K562 (cell line): Measurements from ENCODE around the gene CEP295NL. TPM values are rescaled to one million over a fixed set of nuclear protein-coding genes. Genes with fewer than 3 reads are reported as not detected.

ENCODE experiments used
- ATAC-seq: fragments of 200-7000 bp; cut with Tn5 transposase; 3 replicates; pipeline ENCODE4 v1.9.1; 2020; ENCODE audit warnings: moderate library complexity
- BruUV-seq: library from RNA; stranded (reverse); fragments of 400-500 nt; replicated peaks from 2 replicates; lab custom pipeline; 2021; lab: Mats Ljungman, UMichigan
- CTCF ChIA-PET: fragments of 300-600 bp; formaldehyde crosslinking; extraction: SDS; loops from one replicate; lab custom pipeline; 2021; ENCODE audit warnings: low intra/inter-chr PET ratio; lab: Yijun Ruan, JAX
- POLR2A ChIA-PET: fragments of 300-600, 350-650 bp; sonication (Branson Sonifier 250); formaldehyde crosslinking; extraction: SDS; loops from one replicate; lab custom pipeline; 2021; ENCODE audit warnings: antibody characterized with exemption, inconsistent platforms; lab: Yijun Ruan, JAX
- DNase-seq, 4 experiments: peaks; one replicate each; pipeline versions ENCODE4 v3.0.0 to v3.0.0-alpha.2; 2011 to 2018; ENCODE audit warnings: low spot score in 3 of 4, mixed read lengths in 3 of 4; ENCODE audit errors: extremely low read depth in 1 of 4
- FAIRE-seq: peaks from 2 replicates; lab custom pipeline; 2011; peaks lifted over from hg19 to GRCh38; lab: Jason Lieb, UNC
- H2AFZ ChIP-seq: 2 replicates; pipeline ENCODE4 v1.6.0; 2011; ENCODE audit warnings: low read depth, low read length, control low read depth, inconsistent platforms
- H3K27ac ChIP-seq: fragments of 200-600 bp; 3 replicates; pipeline ENCODE4 v1.8.0; 2011; ENCODE audit warnings: low read depth, mild to moderate bottlenecking, control low read depth, inconsistent platforms, low read length, moderate library complexity, mixed read lengths; ENCODE audit errors: extremely low read depth
- H3K27me3 ChIP-seq, 2 experiments: fragments of 300-600 bp in 1 of 2; 2 replicates in 1 of 2; 3 replicates in 1 of 2; pipeline versions ENCODE4 v1.6.0 to v1.8.0; 2011; ENCODE audit warnings: inconsistent platforms in 2 of 2, low read length in 2 of 2, mild to moderate bottlenecking in 1 of 2, mixed read lengths in 1 of 2, moderate library complexity in 1 of 2; ENCODE audit not compliant: control insufficient read depth in 2 of 2, insufficient read depth in 2 of 2
- H3K36me3 ChIP-seq: fragments of 300-600 bp; 3 replicates; pipeline ENCODE4 v1.8.0; 2011; ENCODE audit warnings: mild to moderate bottlenecking, low read length, inconsistent platforms; ENCODE audit not compliant: control insufficient read depth, insufficient read depth
- H3K4me1 ChIP-seq, 2 experiments: fragments of 200-600 bp in 1 of 2; replicated peaks in 1 of 2; 2 replicates in 1 of 2; 3 replicates in 1 of 2; pipeline versions ENCODE4 v1.5.1 to v1.8.0; 2011; ENCODE audit warnings: inconsistent platforms in 2 of 2, low read length in 2 of 2, mild to moderate bottlenecking in 1 of 2, mixed read lengths in 1 of 2, moderate library complexity in 1 of 2; ENCODE audit not compliant: control insufficient read depth in 2 of 2, insufficient read depth in 2 of 2
- H3K4me2 ChIP-seq: 2 replicates; pipeline ENCODE4 v1.6.1; 2011; ENCODE audit warnings: low read length, control low read depth, inconsistent platforms, mixed read lengths; ENCODE audit not compliant: insufficient read depth
- H3K4me3 ChIP-seq: fragments of 200-600 bp; sonication (generic), shearing (Covaris generic); 2 replicates; pipeline ENCODE4 v1.5.1; 2016; ENCODE audit warnings: control low read depth, inconsistent platforms
- H3K79me2 ChIP-seq: fragments of 200-600 bp; 3 replicates; pipeline ENCODE4 v1.8.0; 2011; ENCODE audit warnings: low read length, inconsistent platforms; ENCODE audit not compliant: control insufficient read depth, insufficient read depth
- H3K9ac ChIP-seq, 2 experiments: 2 replicates each; pipeline versions ENCODE4 v1.6.0 to v1.6.1; 2011; ENCODE audit warnings: low read depth in 2 of 2, low read length in 2 of 2, control low read depth in 1 of 2, inconsistent platforms in 1 of 2, mild to moderate bottlenecking in 1 of 2, mixed read lengths in 1 of 2; ENCODE audit not compliant: insufficient read depth in 1 of 2
- H3K9me1 ChIP-seq: one replicate; pipeline ENCODE4 v1.6.0; 2011; ENCODE audit warnings: inconsistent platforms, mild to moderate bottlenecking, low read length, moderate library complexity; ENCODE audit not compliant: control insufficient read depth, insufficient read depth
- H3K9me3 ChIP-seq: replicated peaks from 2 replicates; pipeline ENCODE4 v1.5.1; 2011; ENCODE audit warnings: low read depth, low read length, inconsistent platforms; ENCODE audit not compliant: control insufficient read depth, insufficient read depth
- H4K20me1 ChIP-seq: replicated peaks from 2 replicates; pipeline ENCODE4 v1.6.1; 2011; ENCODE audit warnings: low read length, inconsistent platforms, mixed read lengths; ENCODE audit not compliant: control insufficient read depth, insufficient read depth
- HIVEP1 ChIP-seq: fragments of 250-450 bp; sonication (Bioruptor Pico); IDR thresholded peaks from 2 replicates; pipeline ENCODE4 v1.4.0; 2020; ENCODE audit warnings: mild to moderate bottlenecking
- RBM25 ChIP-seq: fragments of 200-400 bp; formaldehyde crosslinking; IDR thresholded peaks from 2 replicates; pipeline ENCODE4 v1.6.1; 2018; ENCODE audit warnings: low read length, low read depth, moderate library complexity; ENCODE audit not compliant: severe bottlenecking
- VEZF1 ChIP-seq: fragments of 200-800 bp; sonication (Bioruptor generic); IDR thresholded peaks from 2 replicates; pipeline ENCODE4 v1.6.1; 2017; ENCODE audit warnings: missing genetic modification characterization, missing compliant biosample characterization
- ZNF263 ChIP-seq: sonication (generic); formaldehyde crosslinking; IDR thresholded peaks from 2 replicates; pipeline ENCODE4 v1.8.0; 2022; ENCODE audit warnings: mild to moderate bottlenecking, missing genetic modification reagents, borderline replicate concordance
- WGBS: fragments of 100-300 bp; shearing (Covaris generic); methylation state at CpG from one replicate; pipeline ENCODE4 v1.1.6; 2016; ENCODE audit warnings: low coverage, mixed read lengths; ENCODE audit not compliant: insufficient coverage; ENCODE audit errors: missing lambda C conversion rate; 5-methylcytosine and 5-hydroxymethylcytosine counted together
- in situ Hi-C: fragments of 300-500 bp; cut with MboI; formaldehyde crosslinking; loops from 4 replicates; pipeline ENCODE4 v1.15.0; 2018; ENCODE audit warnings: inconsistent platforms, mixed read lengths
- intact Hi-C: fragments of 100-400 bp; cut with micrococcal nuclease; formaldehyde crosslinking; loops from 2 replicates; pipeline ENCODE4 v1.14.2; 2022
- polyA plus RNA-seq, 8 experiments: library from polyadenylated mRNA; depleted of rRNA in 4 of 8; stranded (reverse) in 5 of 8; unstranded in 3 of 8; fragments of >200 nt; fragmentation: Nextera tagmentation in 2 of 8; fragmentation: Illumina TruSeq in 1 of 8; extraction: Ambion mirVana in 2 of 8; extraction: Trizol in 1 of 8; gene quantifications; 2 replicates each; pipeline versions ENCODE4 v1.2.1 to v1.2.3, GENCODE V29; 2011 to 2014; ENCODE audit warnings: inconsistent platforms in 1 of 8, missing spikeins in 1 of 8
- total RNA-seq, 7 experiments: library from RNA; depleted of rRNA in 6 of 7; stranded (reverse); fragments of >200 nt in 6 of 7; fragmentation: Illumina TruSeq in 2 of 7; extraction: Trizol in 2 of 7; gene quantifications; 2 replicates each; pipeline versions ENCODE4 v1.2.1 to v1.2.3, GENCODE V29; 2011 to 2021; ENCODE audit warnings: low replicate concordance in 1 of 7

CEP295NL gene
- total and polyA plus RNA-seq, 9 of the 15 experiments (the other 6 are each of a cell fraction or from before 2014, with no cell fraction given), result not detected

DNA sequence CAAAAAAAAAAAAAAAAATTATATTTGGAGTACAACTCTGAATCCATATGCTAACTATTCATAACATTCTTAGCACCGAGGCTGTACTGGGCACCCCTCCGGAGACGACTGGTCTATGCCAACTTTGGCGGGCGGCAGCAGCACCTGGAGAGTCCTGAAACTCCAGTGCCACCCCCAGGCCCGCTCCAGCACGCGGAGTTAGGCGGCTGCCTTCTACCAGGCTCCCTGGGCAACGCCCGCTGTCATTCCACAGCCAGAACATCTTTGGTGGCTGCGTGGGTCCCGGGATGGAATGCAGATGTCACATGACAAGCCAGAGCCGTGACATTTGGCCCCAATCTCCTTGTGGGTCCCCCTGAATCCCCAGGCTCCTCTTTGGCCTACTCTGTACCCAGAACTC is 16.0 kb upstream of the CEP295NL start:
- DNase-seq, result no peak

More for the DNA sequence above, 16.0 kb upstream of the CEP295NL start:
- peaks cover 18% of the 10 kb centered on the region for H4K20me1 ChIP-seq
- no peaks in the 10 kb centered on the region for H3K79me2 ChIP-seq
- H3K9ac ChIP-seq, result no peak overlapping the region
- H3K36me3 ChIP-seq, result no peaks in the 10 kb centered on the region
- H3K9me1 ChIP-seq, result no peaks in the 10 kb centered on the region
- TF ChIP-seq RBM25 (no peak), VEZF1 (no peak), HIVEP1 (CRISPR knock-in tag) (no peak), ZNF263 (CRISPR knock-in tag) (no peak)
- in situ Hi-C loops, result no loop called here
- ATAC-seq (no peak), FAIRE-seq (no peak)
- no TSS peak for BruUV-seq
- intact Hi-C loops, result no loop called here
- no peak overlapping the region for H3K4me2 ChIP-seq
- peaks cover 54 to 80% of the 10 kb centered on the region in 2 experiments for H3K27me3 ChIP-seq
- peaks cover 0 to 15% of the 10 kb centered on the region in 2 experiments; a peak in 2 of 5 replicates for H3K4me1 ChIP-seq
- no peak overlapping the region for H3K4me3 ChIP-seq
- ChIA-PET POLR2A (no interaction called here), CTCF (no interaction called here)
- H3K27ac ChIP-seq, result no peak overlapping the region
- 34% methylated on average over 14 of the region's 14 CpGs for WGBS
- no peaks in the 10 kb centered on the region for H3K9me3 ChIP-seq
- no peak overlapping the region for H2AFZ ChIP-seq
